HEK293 (cell line): ENCODE data around the gene KCNJ1.

Experiments used
- CTCF ChIA-PET: fragments of 350-600 bp; formaldehyde crosslinking; extraction: SDS; loops from one replicate; lab custom pipeline; 2021; ENCODE audit warnings: antibody characterized with exemption; lab: Yijun Ruan, JAX
- POLR2A ChIA-PET: fragments of 300-600 bp; formaldehyde crosslinking; extraction: SDS; loops from one replicate; lab custom pipeline; 2020; ENCODE audit warnings: antibody characterized with exemption, inconsistent platforms; lab: Yijun Ruan, JAX
- H3K27ac ChIP-seq: fragments of 200-500 bp; sonication (Bioruptor generic); 2 replicates; pipeline ENCODE4 v1.5.1; 2014; ENCODE audit warnings: low read depth, low read length, control low read depth, inconsistent platforms; ENCODE audit errors: extremely low read depth
- H3K36me3 ChIP-seq, 2 experiments: fragments of 200-500 bp in 1 of 2; sonication (Bioruptor generic) in 1 of 2; 1 replicate in 1 of 2; 2 replicates in 1 of 2; pipeline ENCODE4 v1.5.1; 2014 to 2017; ENCODE audit warnings: inconsistent platforms in 2 of 2, low read length in 2 of 2; ENCODE audit not compliant: control insufficient read depth in 2 of 2, insufficient read depth in 1 of 2
- H3K4me1 ChIP-seq: fragments of 200-500 bp; sonication (Bioruptor generic); 2 replicates; pipeline ENCODE4 v1.5.1; 2014; ENCODE audit warnings: mild to moderate bottlenecking, low read length, inconsistent platforms; ENCODE audit not compliant: control insufficient read depth, insufficient read depth
- H3K4me3 ChIP-seq: 2 replicates; pipeline ENCODE4 v1.5.1; 2011; ENCODE audit warnings: low read depth, mild to moderate bottlenecking, control low read depth, low read length, moderate library complexity
- H3K9me3 ChIP-seq: fragments of 200-500 bp; sonication (Bioruptor generic); 2 replicates; pipeline ENCODE4 v1.5.1; 2014; ENCODE audit warnings: low read depth, low read length, inconsistent platforms; ENCODE audit not compliant: control insufficient read depth, insufficient read depth
- GFI1B ChIP-seq: fragments of 450-650 bp; formaldehyde crosslinking; IDR thresholded peaks from 2 replicates; pipeline ENCODE4 v1.5.1; 2016; ENCODE audit warnings: missing biosample characterization, missing genetic modification characterization
- GLI2 ChIP-seq: fragments of 450-650 bp; formaldehyde crosslinking; IDR thresholded peaks from 2 replicates; pipeline ENCODE4; 2017; ENCODE audit warnings: missing biosample characterization, missing genetic modification characterization, low read depth, borderline replicate concordance
- KLF10 ChIP-seq: fragments of 450-650 bp; IDR thresholded peaks from 2 replicates; pipeline ENCODE4 v1.5.1; 2018; ENCODE audit warnings: missing biosample characterization, mild to moderate bottlenecking, missing genetic modification characterization
- KLF8 ChIP-seq: fragments of 450-650 bp; formaldehyde crosslinking; IDR thresholded peaks from 2 replicates; pipeline ENCODE4 v1.5.1; 2016; ENCODE audit warnings: missing biosample characterization, missing genetic modification characterization
- KLF9 ChIP-seq: fragments of 450-650 bp; formaldehyde crosslinking; IDR thresholded peaks from 2 replicates; pipeline ENCODE4 v1.5.1; 2016; ENCODE audit warnings: missing biosample characterization, missing genetic modification characterization, low read depth
- REPIN1 ChIP-seq: fragments of 450-650 bp; formaldehyde crosslinking; IDR thresholded peaks from 2 replicates; pipeline ENCODE4 v1.5.1; 2017; ENCODE audit warnings: missing biosample characterization, missing genetic modification characterization, low read depth
- SCRT1 ChIP-seq: fragments of 450-650 bp; formaldehyde crosslinking; IDR thresholded peaks from 2 replicates; pipeline ENCODE4 v1.5.1; 2016; ENCODE audit warnings: missing biosample characterization, missing genetic modification characterization, borderline replicate concordance
- SCRT2 ChIP-seq: fragments of 450-650 bp; formaldehyde crosslinking; IDR thresholded peaks from 2 replicates; pipeline ENCODE4 v1.5.1; 2016; ENCODE audit warnings: missing biosample characterization, missing genetic modification characterization
- WT1 ChIP-seq: fragments of 450-650 bp; formaldehyde crosslinking; IDR thresholded peaks from 2 replicates; pipeline ENCODE4 v1.5.1; 2016; ENCODE audit warnings: missing biosample characterization, missing genetic modification characterization
- ZBTB17 ChIP-seq: fragments of 450-650 bp; formaldehyde crosslinking; IDR thresholded peaks from 2 replicates; pipeline ENCODE4 v1.5.1; 2016; ENCODE audit warnings: missing biosample characterization, missing genetic modification characterization
- ZFP41 ChIP-seq: fragments of 450-650 bp; formaldehyde crosslinking; IDR thresholded peaks from 2 replicates; pipeline ENCODE4 v1.5.1; 2016; ENCODE audit warnings: missing biosample characterization, missing genetic modification characterization, borderline replicate concordance
- ZNF146 ChIP-seq: fragments of 450-650 bp; formaldehyde crosslinking; IDR thresholded peaks from 2 replicates; pipeline ENCODE4 v1.5.1; 2016; ENCODE audit warnings: missing biosample characterization, missing genetic modification characterization
- ZNF2 ChIP-seq: fragments of 450-650 bp; formaldehyde crosslinking; IDR thresholded peaks from 2 replicates; pipeline ENCODE4 v1.5.1; 2016; ENCODE audit warnings: missing biosample characterization, missing genetic modification characterization
- ZNF202 ChIP-seq: fragments of 450-650 bp; formaldehyde crosslinking; IDR thresholded peaks from 2 replicates; pipeline ENCODE4 v1.5.1; 2016; ENCODE audit warnings: missing biosample characterization, missing genetic modification characterization, borderline replicate concordance
- ZNF335 ChIP-seq: fragments of 450-650 bp; formaldehyde crosslinking; conservative IDR thresholded peaks from 2 replicates; pipeline ENCODE4 v1.5.1; 2016; ENCODE audit warnings: missing biosample characterization, missing genetic modification characterization
- ZNF394 ChIP-seq: fragments of 450-650 bp; formaldehyde crosslinking; IDR thresholded peaks from 2 replicates; pipeline ENCODE4 v1.5.1; 2016; ENCODE audit warnings: missing biosample characterization, missing genetic modification characterization, mild to moderate bottlenecking, moderate library complexity, borderline replicate concordance
- ZNF548 ChIP-seq: fragments of 450-650 bp; formaldehyde crosslinking; IDR thresholded peaks from 2 replicates; pipeline ENCODE4 v1.5.1; 2016; ENCODE audit warnings: missing biosample characterization, missing genetic modification characterization
- ZNF626 ChIP-seq: fragments of 450-650 bp; sonication (Bioruptor Pico); formaldehyde crosslinking; IDR thresholded peaks from 2 replicates; pipeline ENCODE4 v1.5.1; 2018; ENCODE audit warnings: missing biosample characterization, missing genetic modification characterization, inconsistent platforms
- ZNF843 ChIP-seq: fragments of 450-650 bp; formaldehyde crosslinking; IDR thresholded peaks from 2 replicates; pipeline ENCODE4 v1.5.1; 2016; ENCODE audit warnings: missing biosample characterization, missing genetic modification characterization
- ZSCAN30 ChIP-seq: fragments of 450-650 bp; IDR thresholded peaks from 2 replicates; pipeline ENCODE4 v1.5.1; 2018; ENCODE audit warnings: missing biosample characterization, mild to moderate bottlenecking, missing genetic modification characterization, moderate library complexity
- TF ChIP-seq, protein P1 (sequence below): fragments of 450-650 bp; formaldehyde crosslinking; IDR thresholded peaks from 2 replicates; pipeline ENCODE4 v1.5.1; 2016; ENCODE audit warnings: missing biosample characterization, missing genetic modification characterization
- TF ChIP-seq, protein P2 (sequence below): fragments of 450-650 bp; formaldehyde crosslinking; IDR thresholded peaks from 2 replicates; pipeline ENCODE4 v1.5.1; 2016; ENCODE audit warnings: missing biosample characterization, missing genetic modification characterization, low read depth
- TF ChIP-seq, protein P3 (sequence below): fragments of 450-650 bp; formaldehyde crosslinking; IDR thresholded peaks from 2 replicates; pipeline ENCODE4 v1.5.1; 2017; ENCODE audit warnings: missing biosample characterization, missing genetic modification characterization

Gene KCNJ1

DNA sequence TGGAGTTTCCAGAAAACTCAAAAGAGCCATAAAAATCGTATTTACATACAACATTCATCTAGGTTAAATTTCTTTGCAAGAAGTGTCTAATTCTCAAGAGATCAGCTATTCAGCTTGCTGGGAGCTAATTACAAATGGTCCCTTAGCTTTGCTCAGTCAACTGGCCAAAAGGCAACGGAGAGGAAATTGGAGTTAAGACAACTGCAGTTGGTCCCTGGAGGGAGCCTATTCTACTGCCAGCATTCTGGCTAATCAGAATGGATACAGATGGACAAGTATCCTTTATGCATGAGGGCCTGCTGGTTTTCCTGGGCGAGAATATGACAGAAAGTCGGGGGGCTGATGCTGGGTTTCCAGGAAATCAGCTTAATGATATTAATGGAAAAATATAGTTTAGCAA, 45.5 kb downstream of the KCNJ1 start:
- H3K9me3 ChIP-seq = no peaks in the 10 kb centered on the region
- no peak overlapping the region for H3K4me3 ChIP-seq
- TF ChIP-seq, protein P1, sequence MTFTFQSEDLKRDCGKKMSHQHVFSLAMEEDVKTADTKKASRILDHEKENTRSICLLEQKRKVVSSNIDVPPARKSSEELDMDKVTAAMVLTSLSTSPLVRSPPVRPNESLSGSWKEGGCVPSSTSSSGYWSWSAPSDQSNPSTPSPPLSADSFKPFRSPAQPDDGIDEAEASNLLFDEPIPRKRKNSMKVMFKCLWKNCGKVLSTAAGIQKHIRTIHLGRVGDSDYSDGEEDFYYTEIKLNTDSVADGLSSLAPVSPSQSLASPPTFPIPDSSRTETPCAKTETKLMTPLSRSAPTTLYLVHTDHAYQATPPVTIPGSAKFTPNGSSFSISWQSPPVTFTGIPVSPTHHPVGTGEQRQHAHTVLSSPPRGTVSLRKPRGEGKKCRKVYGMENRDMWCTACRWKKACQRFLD (tag by site-specific recombination) = no peak
- TF ChIP-seq ZNF146 = no peak
- TF ChIP-seq, protein P2, sequence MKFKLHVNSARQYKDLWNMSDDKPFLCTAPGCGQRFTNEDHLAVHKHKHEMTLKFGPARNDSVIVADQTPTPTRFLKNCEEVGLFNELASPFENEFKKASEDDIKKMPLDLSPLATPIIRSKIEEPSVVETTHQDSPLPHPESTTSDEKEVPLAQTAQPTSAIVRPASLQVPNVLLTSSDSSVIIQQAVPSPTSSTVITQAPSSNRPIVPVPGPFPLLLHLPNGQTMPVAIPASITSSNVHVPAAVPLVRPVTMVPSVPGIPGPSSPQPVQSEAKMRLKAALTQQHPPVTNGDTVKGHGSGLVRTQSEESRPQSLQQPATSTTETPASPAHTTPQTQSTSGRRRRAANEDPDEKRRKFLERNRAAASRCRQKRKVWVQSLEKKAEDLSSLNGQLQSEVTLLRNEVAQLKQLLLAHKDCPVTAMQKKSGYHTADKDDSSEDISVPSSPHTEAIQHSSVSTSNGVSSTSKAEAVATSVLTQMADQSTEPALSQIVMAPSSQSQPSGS (tag by site-specific recombination) = no peak
- no peak overlapping the region for H3K27ac ChIP-seq
- CTCF ChIA-PET = interaction anchor here (0.6 to 1.7 kb wide), 4 partner anchors 8 to 649 kb away, joined by 3 to 10 read pairs (median 6); no protein-coding TSS in a partner anchor
- H3K36me3 ChIP-seq = no peaks in the 10 kb centered on the region
- H3K4me1 ChIP-seq = no peaks in the 10 kb centered on the region
- POLR2A ChIA-PET = no interaction called here

DNA sequence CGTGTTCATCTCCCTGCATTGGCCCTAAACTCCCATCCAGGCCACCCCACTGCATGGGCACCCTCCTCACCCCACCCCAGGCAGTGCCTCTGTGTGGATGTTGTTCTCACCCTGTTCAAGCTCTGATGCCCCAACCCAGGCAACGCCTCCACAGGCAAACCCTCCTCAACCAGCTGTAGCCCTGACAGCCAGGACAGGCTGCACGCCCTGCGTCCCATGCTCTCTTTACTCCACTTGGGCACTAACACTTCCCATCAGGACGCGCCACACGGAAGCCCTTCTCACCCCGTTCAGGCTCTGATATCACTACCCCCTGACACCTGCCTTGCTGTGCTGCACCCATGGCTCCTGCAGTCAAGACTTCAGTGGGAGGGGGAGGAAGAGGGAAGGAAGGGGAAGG, 47.9 kb downstream of the KCNJ1 start:
- no peak overlapping the region for H3K4me3 ChIP-seq
- no peak for TF ChIP-seq KLF10 (tag by site-specific recombination)
- ChIA-PET POLR2A (no interaction called here), CTCF (no interaction called here)
- H3K27ac ChIP-seq = no peak overlapping the region
- no peaks in the 10 kb centered on the region for H3K4me1 ChIP-seq
- no peaks in the 10 kb centered on the region for H3K36me3 ChIP-seq
- H3K9me3 ChIP-seq = no peaks in the 10 kb centered on the region

DNA sequence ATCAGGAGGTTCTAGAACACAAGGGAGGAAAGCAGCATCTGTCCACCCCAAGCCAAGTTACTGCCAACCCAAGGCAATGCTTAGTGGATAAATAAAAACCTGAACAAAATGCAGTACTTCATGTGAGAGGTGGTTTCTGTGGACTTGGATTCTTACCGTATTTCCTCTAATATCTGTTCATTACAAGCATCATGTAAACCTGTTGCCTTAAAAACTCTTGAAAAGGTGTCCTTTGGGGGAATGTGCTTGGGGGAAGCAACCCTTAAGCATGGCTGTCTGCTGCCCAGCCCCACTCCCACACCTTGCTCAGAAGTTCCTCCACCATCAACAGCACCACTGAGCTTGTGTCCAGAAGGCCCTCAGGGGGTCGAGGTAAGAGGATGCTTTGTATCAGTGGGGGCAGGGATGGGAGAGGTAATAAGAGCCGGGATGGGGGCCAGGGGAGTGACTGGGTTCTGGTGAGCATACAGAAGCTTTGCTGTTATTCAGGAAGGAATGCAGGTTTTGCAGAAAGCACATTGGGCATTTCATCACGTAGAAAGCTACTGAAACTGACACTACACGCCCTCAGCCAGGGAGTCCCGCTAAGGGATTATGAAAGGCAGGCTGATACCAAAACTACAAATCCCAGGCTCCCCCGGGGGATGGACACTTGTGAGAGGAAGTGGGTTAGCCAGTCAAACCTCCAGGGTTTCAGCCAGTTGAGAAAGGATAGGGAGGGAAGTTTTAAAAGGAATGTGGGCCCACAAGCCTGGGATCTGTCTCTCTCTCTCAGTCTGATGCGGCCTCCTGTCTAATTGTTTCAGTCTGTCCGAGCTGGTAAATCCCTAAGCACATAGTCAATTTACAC, 52.0 kb downstream of the KCNJ1 start:
- Histone ChIP-seq H3K9me3 (no peaks in the 10 kb centered on the region), H3K4me3 (no peak overlapping the region), H3K36me3 (peaks cover 0 to 13% of the 10 kb centered on the region in 2 experiments; a peak in 1 of 3 replicates), H3K27ac (no peak overlapping the region), H3K4me1 (no peaks in the 10 kb centered on the region)
- TF ChIP-seq REPIN1 (tag by site-specific recombination) (no peak), SCRT2 (tag by site-specific recombination) (peak; percentile 88), SCRT1 (peak; percentile 67; the same call in 1 of the 2 replicates)
- ChIA-PET CTCF (interaction anchor here (1.3 to 1.4 kb wide), 2 partner anchors 12 to 656 kb away, joined by 4 read pairs; no protein-coding TSS in a partner anchor), POLR2A (no interaction called here)

DNA sequence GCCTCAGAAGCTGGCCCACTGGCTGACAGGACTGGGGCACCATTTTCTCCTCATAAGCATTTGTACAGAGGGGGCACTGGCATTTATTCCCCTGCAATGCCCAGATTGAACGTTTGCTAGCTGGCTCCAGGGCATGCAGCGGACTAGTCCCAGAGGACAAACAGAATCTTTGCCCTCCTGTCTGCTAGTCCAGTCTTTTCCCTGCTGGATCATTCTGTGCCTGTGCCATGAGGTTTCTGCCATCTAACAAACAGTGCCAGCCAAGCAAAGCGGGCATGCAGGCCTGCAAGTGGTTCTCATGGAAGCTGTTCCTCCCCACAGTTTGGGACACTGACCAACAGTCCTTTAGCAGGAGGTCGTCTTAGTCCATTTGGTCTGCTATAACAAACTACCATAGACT, 53.4 kb downstream of the KCNJ1 start:
- Histone ChIP-seq H3K4me1 (no peaks in the 10 kb centered on the region), H3K36me3 (peaks cover 0 to 26% of the 10 kb centered on the region in 2 experiments; a peak in 1 of 3 replicates), H3K4me3 (no peak overlapping the region), H3K27ac (no peak overlapping the region), H3K9me3 (no peaks in the 10 kb centered on the region)
- ChIA-PET POLR2A (no interaction called here), CTCF (interaction anchor here (1.5 kb wide), 1 partner anchor 17 kb away, joined by 4 read pairs; no protein-coding TSS in a partner anchor)
- no peak for TF ChIP-seq ZBTB17
- TF ChIP-seq ZNF843 (tag by site-specific recombination) = no peak
- no peak for TF ChIP-seq GFI1B
- no peak for TF ChIP-seq KLF8 (tag by site-specific recombination)
- no peak for TF ChIP-seq ZNF335
- no peak for TF ChIP-seq ZSCAN30 (tag by site-specific recombination)
- TF ChIP-seq KLF9 = no peak
- no peak for TF ChIP-seq ZNF202 (tag by site-specific recombination)
- TF ChIP-seq GLI2 (tag by site-specific recombination) = no peak
- TF ChIP-seq ZFP41 = no peak
- no peak for TF ChIP-seq ZNF394 (tag by site-specific recombination)
- TF ChIP-seq, protein P3, sequence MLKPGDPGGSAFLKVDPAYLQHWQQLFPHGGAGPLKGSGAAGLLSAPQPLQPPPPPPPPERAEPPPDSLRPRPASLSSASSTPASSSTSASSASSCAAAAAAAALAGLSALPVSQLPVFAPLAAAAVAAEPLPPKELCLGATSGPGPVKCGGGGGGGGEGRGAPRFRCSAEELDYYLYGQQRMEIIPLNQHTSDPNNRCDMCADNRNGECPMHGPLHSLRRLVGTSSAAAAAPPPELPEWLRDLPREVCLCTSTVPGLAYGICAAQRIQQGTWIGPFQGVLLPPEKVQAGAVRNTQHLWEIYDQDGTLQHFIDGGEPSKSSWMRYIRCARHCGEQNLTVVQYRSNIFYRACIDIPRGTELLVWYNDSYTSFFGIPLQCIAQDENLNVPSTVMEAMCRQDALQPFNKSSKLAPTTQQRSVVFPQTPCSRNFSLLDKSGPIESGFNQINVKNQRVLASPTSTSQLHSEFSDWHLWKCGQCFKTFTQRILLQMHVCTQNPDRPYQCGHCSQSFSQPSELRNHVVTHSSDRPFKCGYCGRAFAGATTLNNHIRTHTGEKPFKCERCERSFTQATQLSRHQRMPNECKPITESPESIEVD (tag by site-specific recombination) = no peak
- TF ChIP-seq ZNF626 (tag by site-specific recombination) = no peak
- no peak for TF ChIP-seq ZNF2 (tag by site-specific recombination)
- no peak for TF ChIP-seq WT1 (tag by site-specific recombination)
- no peak for TF ChIP-seq ZNF548 (tag by site-specific recombination)
